Measurements from ENCODE around the gene CA11.
"Not testable (repeated sequence)": the region's sequence is repeated elsewhere in the genome, so short reads cannot be mapped to it uniquely, and the experiment has no call there.

The CA11 gene

DNA sequence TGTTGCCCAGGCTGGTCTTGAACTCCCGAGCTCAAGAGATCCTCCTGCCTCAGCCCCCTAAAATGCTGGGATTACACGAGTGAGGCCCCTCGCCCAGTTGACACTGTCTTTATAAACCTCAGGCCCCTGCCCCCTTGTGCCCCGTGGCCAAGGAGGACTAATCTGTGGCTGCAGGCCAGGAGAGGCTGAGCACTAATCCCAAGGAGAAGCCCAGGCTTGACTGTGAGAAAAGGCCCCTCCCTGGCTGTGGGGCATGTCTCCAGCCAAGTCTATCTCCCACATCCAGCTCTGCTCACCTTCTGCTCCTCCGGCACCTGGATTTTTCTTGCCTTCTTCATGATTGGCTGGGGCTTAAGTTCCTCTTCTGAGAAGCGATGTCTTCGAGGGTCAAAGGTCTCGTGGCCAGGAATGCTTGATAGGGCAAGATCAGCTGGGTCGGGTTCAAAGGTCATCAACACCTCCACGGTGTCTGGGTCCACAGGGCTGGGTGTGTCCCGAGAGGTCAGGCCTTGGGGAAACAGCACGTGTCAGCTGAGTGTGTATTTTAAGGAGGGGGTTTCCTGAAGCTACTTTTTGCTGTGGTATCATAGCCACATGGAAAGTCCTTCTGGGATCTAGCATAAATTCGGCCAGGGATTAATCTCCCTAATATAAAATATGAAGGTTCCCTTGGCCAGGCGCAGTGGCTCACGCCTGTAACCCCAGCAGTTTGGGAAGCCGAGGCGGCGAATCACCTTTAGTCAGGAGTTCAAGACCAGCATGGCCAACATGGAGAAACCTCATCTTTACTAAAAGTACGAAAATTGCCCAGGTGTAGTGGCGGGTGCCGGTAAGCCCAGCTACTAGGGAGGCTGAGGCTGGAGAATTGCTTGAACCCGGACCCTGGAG lies 12.6 kb downstream of the CA11 start:
- in situ Hi-C loops (cut with HindIII; ENCODE audit: low pct_ligation_motif_present, low sequenced_read_pairs) = no loop called here
- no peaks in the 10 kb centered on the region for H3K27me3 ChIP-seq (replicated peaks)
- no peak for DNase-seq
- no peak for TF ChIP-seq CTCF (IDR thresholded peaks at IDR 0.05; ENCODE audit: low read depth, low read length, missing control alignments)
- H3K4me3 ChIP-seq (ENCODE audit: low read depth, low read length) = no peak overlapping the region
- H3K27ac ChIP-seq = no peak overlapping the region
- no peaks in the 10 kb centered on the region for H3K36me3 ChIP-seq (replicated peaks)

GRCh38 chr19:48632692-48633147 lies 13.3 kb downstream of the CA11 start:
- H3K36me3 ChIP-seq (replicated peaks) = no peaks in the 10 kb centered on the region
- in situ Hi-C loops (cut with HindIII; ENCODE audit: low pct_ligation_motif_present, low sequenced_read_pairs) = no loop called here
- no peak overlapping the region for H3K27ac ChIP-seq
- H3K27me3 ChIP-seq (replicated peaks) = no peaks in the 10 kb centered on the region
- no peak for DNase-seq
- H3K4me3 ChIP-seq (ENCODE audit: low read depth, low read length) = no peak overlapping the region
- no peak for TF ChIP-seq CTCF (IDR thresholded peaks at IDR 0.05; ENCODE audit: low read depth, low read length, missing control alignments)

- H3K4me3 ChIP-seq (ENCODE audit: low read depth, low read length); H3K36me3 ChIP-seq (replicated peaks); H3K27ac ChIP-seq; H3K27me3 ChIP-seq (replicated peaks); DNase-seq; in situ Hi-C loops (cut with HindIII; ENCODE audit: low pct_ligation_motif_present, low sequenced_read_pairs): not testable (repeated sequence)
Observed at GRCh38 chr19:48632286-48632685, 13.7 kb downstream of the CA11 start.

DNA sequence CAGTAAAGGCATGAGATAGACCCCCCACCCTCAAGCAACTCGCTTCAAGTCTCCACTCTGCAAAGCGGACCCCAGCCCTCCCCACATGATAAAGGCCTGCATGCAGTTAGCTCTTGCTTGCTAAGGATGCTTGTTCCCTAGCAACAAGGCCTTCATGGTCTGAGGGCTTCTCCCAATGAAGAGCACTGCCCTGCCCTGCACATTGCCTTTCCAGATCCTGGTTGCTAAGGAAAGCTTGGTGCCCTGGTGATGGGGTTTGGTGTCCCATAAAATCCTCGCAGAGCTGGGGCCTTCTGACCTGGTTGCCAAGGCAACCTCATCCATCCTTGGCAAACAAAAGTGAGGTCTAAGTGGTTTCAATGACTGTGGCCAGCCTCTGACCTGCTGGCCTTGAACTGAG lies 14.8 kb downstream of the CA11 start:
- no peaks in the 10 kb centered on the region for H3K36me3 ChIP-seq (replicated peaks)
- TF ChIP-seq CTCF (IDR thresholded peaks at IDR 0.05; ENCODE audit: low read depth, low read length, missing control alignments) = no peak
- no peak overlapping the region for H3K27ac ChIP-seq
- H3K4me3 ChIP-seq (ENCODE audit: low read depth, low read length) = no peak overlapping the region
- H3K27me3 ChIP-seq (replicated peaks) = no peaks in the 10 kb centered on the region
- in situ Hi-C loops (cut with HindIII; ENCODE audit: low pct_ligation_motif_present, low sequenced_read_pairs) = no loop called here
- DNase-seq = no peak

GRCh38 chr19:48630296-48631063 lies 15.5 kb downstream of the CA11 start:
- Histone ChIP-seq H3K27ac (peak overlapping the region; percentile 5), H3K4me3 (ENCODE audit: low read depth, low read length) (peak overlapping the region; percentile 27)
- DNase-seq = peak; percentile 51

More at GRCh38 chr19:48630296-48631063, 15.5 kb downstream of the CA11 start:
- Histone ChIP-seq H3K27me3 (replicated peaks) (no peaks in the 10 kb centered on the region), H3K36me3 (replicated peaks) (no peaks in the 10 kb centered on the region)
- TF ChIP-seq CTCF (IDR thresholded peaks at IDR 0.05; ENCODE audit: low read depth, low read length, missing control alignments) = peak; percentile 46
- in situ Hi-C loops (cut with HindIII; ENCODE audit: low pct_ligation_motif_present, low sequenced_read_pairs) = no loop called here
